NCI-H2196 (cell line): Measurements from ENCODE around the gene CLDN5.

Experiments used
- DNase-seq: peaks from one replicate; lab custom pipeline; 2025; ENCODE audit not compliant: unreplicated experiment; lab: John Stamatoyannopoulos, UW

The CLDN5 gene

DNA sequence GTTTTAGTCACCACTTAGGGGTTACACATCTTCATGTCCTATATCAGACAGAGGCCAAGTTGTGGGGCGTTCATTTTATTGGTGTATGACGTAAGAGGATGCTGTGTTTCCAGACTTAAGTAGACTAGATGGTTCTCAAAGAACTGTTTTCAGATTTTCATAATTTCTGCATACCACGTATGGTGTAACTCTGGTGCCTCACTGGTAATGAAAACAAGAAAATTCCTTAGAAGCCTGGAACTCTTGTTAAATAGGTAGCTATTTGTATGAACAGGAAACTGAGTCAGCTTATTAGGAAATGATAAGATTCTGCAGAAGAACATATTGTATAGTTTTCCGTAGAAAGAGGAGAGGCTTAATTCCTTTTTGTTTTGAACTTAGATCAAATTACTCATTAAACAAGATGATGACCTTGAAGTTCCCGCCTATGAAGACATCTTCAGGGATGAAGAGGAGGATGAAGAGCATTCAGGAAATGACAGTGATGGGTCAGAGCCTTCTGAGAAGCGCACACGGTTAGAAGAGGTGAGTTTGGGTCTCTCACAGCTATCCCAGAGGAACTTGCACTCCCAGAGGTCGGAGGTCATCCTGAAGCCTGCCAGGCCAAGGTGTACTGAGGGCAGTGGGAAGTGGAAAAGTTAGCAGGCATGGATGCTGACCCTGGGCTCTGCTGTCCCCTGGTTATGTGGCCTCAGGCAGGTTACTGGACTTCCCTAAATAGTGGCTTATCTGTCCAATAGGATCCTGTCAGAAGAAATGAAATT, 40.5 kb downstream of the CLDN5 start:
- DNase-seq, result no peak

DNA sequence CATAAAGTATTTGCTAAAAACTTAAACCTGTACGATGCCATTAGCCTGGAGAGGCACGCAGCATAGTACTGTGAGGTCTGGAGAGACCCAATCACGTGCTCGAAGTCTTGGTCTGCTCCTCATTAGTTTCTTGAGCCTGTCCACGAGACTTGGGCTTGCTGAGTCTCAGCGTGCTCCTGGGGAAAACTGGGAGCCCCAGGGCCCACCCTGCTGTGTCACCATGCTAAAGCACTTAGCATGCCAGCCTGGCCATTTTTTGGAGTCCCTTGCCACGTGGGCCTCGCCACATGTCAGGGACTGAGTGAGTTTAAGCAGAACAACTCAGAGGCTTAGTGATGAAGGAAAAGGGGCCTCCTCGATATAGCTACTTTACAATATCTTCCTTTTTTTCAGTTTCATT, 41.9 kb downstream of the CLDN5 start:
- DNase-seq, result no peak

DNA sequence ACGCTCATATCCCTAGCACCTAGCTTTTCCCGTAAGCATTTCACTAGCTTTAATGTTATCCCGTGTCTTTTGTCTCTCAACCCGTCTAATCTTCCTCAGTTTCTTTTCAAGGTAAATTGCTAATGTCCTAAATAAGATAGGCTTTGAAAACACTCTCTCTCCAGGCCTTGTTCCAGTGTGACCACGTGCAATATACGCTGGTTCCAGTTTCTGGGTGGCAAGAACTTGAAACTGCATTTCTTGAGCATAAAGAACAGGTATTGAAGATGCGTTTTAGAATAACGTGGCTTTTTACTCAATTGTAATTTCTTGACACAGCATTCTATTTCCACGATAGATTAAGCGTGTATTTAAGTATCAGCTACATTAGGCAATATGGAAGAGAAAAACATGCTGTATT, 43.4 kb downstream of the CLDN5 start:
- no peak for DNase-seq

DNA sequence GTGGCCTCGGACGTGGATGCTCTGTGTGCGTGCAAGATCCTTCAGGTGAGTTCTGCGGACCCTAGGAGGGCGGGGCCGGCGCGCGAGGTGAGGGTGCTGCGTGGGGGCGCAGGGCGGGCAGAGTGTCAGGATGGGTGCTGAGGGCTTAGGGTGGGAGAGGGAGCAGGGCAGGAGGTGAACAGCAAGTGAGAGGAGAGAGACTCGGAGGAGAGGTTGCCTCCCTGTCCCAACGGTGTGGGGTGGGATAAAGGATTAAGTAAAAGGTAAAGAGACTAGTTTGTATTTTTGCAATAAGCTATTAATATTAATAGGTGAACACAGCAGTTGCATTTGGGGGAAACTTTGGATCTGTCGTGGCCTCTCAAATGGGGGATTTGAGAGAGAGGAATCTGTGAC, 44.0 kb downstream of the CLDN5 start:
- DNase-seq, result no peak

DNA sequence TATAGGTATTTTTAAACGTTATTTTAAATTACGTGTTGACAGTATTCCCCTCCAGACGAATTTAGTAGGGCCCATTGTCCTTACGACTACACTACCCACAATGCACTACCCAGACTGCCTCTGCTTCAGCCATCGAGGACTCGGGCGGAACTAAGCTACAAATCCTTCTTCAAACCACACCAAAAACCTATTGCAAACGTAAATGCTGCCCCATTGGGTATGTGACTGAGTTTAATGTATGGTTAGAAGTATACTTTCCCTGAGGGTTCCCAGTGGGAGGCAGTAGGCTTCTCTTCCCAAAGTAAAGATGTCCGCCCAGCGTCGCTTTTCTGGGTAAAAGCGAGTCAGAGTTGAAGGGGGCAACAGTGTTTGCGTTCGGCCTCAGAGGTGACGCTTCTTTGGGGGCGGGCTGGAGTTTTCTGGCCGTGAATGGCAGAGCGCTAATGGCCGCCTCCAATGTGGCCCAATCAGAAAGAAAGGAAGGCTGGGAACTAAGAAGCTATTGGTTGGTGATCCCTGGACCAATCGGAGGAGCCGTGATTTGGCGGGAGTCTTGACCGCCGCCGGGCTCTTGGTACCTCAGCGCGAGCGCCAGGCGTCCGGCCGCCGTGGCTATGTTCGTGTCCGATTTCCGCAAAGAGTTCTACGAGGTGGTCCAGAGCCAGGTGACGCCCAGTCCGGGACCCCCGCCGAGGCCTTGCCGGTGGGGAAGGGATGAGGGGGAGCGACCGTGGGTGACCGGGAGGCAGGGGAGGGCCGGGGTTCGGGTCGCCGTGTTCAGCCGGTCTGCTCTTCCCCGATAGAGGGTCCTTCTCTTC, 44.6 kb downstream of the CLDN5 start, which contains the start of gene CDC45:
Gene CDC45, plus strand, starts transcription at position 566 of the 818 bp plus-strand sequence. Its CDS starts 49 bp downstream, at position 615.
- peak; percentile 85 for DNase-seq

DNA sequence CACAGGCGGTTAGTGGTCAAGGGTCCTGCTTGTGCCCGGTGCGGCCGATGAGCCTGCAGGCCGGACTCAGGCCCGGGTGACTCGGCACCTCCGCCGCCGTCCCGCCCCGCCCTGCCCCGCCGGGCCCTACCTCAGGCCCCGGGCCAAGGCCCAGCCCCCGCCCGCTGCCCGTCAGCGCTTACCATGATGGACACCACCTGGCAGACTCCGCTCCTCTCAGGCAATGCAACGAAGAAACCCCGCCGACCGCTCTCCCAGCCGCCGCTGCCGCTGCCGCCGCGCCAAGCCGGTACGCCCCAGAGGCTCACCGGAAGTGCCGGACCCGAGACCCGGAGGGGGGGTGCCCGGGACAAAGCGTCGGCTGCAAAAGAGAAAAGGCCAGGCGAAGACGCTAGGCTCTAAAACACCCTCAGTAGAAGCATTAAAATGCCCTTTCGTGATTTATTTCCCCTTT, 45.3 kb downstream of the CLDN5 start, which contains the start of gene UFD1:
Gene UFD1, minus strand, starts transcription at position 293 of the 454 bp plus-strand sequence. Its CDS starts 108 bp downstream, at position 185.
- DNase-seq, result peak; percentile 70

DNA sequence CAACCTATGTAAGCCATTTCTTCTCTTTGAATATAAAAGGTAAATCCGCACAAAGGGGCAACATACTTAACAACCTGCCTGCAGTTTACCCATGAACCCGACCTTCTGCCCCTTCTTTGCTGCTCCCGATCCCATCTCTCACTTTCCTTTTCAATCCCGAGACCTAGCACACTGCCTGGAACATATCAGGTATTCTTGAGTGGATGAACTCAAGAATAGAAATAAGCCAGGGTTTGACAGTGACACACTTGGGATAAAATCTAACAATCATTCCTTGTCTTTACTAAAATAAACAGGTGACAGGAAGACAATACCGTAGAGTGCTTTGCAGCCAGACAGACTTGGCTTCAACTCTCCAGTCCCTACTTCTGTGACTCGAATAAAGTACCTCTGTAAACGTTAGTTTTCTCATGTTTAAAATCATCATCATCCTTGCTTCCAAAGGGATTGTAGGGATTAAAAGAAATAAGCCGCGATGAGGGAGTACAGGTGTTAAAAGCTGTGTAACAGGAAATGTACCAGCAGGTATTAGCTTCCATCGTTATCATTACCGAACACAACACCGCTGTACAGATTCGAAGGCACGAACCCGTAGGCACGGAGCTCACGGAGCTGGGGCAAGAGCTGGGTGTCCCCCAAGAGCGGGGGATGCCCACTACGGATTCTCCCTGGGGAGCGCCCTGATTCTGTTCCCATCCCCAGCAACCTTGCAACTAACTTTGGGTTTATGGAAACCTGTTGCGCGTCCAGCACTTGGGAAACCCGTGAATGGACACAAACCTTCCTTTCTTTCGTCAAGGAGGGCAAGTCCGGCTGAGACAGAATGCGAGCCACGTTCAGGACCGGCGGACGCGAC, 45.9 kb downstream of the CLDN5 start:
- no peak for DNase-seq

DNA sequence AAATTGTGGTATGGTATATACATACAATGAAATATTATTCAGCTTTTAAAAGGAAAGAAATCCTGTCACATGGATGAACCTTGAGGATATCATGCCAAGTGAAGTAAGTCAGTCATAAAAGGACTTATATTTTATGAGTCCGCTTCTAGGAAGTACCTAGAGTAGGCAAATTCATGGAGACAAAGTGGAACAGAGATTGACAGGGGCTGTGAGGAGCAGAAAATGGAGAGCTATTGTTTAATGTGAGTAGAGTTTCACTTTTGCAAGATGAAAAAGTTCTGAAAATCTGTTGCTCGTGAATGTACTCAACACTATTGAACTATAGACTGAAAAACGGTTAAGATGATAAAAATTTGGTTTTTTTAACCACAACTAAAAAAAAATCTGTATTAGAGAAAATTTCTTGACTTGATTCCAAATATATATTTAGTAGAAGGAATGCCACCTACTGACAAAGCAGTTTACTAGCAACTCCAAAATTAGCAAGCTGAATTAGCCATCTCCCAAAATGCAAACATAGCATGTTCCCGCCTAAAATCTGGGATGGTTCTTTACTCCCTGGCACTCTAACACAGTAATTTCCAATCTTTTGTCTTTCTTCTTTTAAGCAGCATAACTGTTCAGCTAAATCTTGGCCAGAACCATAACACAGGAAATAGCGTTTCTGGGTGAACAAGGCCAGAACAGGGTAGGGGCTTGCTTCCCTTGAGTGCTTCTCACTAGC, 46.7 kb downstream of the CLDN5 start:
- DNase-seq, result no peak

DNA sequence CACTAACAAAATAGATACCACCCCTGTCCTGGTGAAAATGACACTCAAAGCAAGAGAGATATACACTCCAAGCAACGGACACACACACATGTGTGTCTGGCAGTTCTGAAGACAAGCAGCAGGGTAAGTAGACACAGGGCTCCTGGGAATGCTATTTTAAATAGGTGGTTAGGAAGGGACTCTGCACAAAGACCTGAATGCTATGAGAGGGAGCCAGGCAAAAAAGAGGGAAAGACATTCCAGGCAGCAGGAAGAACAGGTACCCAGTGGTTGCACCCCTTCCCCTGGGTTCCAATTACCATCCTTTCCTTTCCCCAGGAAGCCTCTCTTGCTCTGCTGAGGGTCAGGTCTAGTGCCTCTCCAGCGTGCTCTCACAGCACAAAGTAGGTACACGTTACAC, 48.2 kb downstream of the CLDN5 start:
- no peak for DNase-seq

DNA sequence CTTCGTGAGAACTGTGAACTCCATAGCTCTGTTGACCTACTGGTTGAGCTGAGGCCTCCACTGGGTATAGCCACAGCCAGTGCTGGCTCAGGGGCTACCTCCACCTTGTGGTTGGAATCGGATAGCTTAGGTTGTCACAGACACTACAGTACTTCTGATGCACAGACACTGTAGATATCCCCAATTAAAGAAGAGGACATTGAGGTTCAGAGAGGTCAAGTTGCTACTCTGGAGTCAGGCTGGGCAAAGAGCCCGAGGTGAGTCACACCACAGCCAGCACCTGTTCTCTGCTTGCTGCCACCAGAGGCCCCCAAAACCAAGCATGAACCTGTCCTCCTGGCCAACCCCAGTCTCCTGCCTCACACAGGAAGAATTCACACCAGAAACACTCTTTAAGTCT, 50.6 kb downstream of the CLDN5 start:
- DNase-seq, result peak; percentile 18
